ENCODE results near the gene METTL2B. TPM values are rescaled to one million over a fixed set of nuclear protein-coding genes. Genes with fewer than 3 reads are reported as not detected.
A peak's percentile ranks its signal among the peaks of the same experiment; 100 is the strongest.

The METTL2B gene
- total and polyA plus RNA-seq, 2 of the 13 experiments (the other 11 are each of a cell fraction or from before 2014, with no cell fraction given): 15.5 to 33.1 TPM

DNA sequence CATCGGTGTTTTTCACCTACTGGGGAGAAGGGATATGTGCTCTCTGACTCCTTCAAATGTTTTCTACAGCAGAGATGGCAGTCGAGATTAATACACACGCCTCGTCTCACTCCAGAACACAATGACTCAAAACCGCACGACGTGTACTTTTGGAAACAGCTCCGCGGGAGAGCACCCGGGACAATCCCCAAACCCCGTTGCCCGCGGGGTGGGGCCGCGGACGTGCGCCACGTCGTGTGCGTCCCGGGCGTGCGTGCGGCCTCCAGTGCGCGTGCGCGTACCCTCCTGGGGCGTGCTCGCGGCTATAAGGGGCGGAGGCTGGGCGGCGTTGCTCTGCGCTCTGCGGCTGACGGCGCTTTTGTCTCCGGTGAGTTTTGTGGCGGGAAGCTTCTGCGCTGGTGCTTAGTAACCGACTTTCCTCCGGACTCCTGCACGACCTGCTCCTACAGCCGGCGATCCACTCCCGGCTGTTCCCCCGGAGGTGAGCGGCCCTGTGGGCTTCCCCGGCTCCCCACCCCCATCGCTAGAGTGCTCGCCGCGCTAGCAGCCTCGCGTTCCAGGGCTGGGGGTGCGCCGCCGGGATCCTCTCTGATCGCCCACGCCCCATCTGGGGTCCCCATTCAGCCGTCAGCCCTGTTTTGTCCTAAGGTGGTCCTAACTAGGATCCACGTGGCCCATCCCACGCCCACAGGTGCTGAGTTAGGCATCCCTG lies 20.8 kb upstream of the METTL2B start, which contains the start of gene HILPDA (continued):
- no peak for TF ChIP-seq MBD4 (IDR thresholded peaks at IDR 0.05; ENCODE audit: borderline replicate concordance, low read length)
- TF ChIP-seq, protein P1, sequence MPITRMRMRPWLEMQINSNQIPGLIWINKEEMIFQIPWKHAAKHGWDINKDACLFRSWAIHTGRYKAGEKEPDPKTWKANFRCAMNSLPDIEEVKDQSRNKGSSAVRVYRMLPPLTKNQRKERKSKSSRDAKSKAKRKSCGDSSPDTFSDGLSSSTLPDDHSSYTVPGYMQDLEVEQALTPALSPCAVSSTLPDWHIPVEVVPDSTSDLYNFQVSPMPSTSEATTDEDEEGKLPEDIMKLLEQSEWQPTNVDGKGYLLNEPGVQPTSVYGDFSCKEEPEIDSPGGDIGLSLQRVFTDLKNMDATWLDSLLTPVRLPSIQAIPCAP (CRISPR knock-in tag; IDR thresholded peaks at IDR 0.05; ENCODE audit: low read depth): no peak
- no peak for TF ChIP-seq SNRNP70 (IDR thresholded peaks at IDR 0.05; ENCODE audit: low read depth, low read length)
- TF ChIP-seq, protein P2, sequence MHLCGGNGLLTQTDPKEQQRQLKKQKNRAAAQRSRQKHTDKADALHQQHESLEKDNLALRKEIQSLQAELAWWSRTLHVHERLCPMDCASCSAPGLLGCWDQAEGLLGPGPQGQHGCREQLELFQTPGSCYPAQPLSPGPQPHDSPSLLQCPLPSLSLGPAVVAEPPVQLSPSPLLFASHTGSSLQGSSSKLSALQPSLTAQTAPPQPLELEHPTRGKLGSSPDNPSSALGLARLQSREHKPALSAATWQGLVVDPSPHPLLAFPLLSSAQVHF (CRISPR knock-in tag; IDR thresholded peaks at IDR 0.05): peak; percentile 54; the same call in 1 of the 2 replicates
- TF ChIP-seq ZBTB7B (CRISPR knock-in tag; IDR thresholded peaks at IDR 0.05): 0 out of 2 replicates have a peak, but pooled peaks have one; percentile 20
- TF ChIP-seq ZZZ3 (CRISPR knock-in tag; IDR thresholded peaks at IDR 0.05; ENCODE audit: borderline replicate concordance): no peak
- TF ChIP-seq, protein P3, sequence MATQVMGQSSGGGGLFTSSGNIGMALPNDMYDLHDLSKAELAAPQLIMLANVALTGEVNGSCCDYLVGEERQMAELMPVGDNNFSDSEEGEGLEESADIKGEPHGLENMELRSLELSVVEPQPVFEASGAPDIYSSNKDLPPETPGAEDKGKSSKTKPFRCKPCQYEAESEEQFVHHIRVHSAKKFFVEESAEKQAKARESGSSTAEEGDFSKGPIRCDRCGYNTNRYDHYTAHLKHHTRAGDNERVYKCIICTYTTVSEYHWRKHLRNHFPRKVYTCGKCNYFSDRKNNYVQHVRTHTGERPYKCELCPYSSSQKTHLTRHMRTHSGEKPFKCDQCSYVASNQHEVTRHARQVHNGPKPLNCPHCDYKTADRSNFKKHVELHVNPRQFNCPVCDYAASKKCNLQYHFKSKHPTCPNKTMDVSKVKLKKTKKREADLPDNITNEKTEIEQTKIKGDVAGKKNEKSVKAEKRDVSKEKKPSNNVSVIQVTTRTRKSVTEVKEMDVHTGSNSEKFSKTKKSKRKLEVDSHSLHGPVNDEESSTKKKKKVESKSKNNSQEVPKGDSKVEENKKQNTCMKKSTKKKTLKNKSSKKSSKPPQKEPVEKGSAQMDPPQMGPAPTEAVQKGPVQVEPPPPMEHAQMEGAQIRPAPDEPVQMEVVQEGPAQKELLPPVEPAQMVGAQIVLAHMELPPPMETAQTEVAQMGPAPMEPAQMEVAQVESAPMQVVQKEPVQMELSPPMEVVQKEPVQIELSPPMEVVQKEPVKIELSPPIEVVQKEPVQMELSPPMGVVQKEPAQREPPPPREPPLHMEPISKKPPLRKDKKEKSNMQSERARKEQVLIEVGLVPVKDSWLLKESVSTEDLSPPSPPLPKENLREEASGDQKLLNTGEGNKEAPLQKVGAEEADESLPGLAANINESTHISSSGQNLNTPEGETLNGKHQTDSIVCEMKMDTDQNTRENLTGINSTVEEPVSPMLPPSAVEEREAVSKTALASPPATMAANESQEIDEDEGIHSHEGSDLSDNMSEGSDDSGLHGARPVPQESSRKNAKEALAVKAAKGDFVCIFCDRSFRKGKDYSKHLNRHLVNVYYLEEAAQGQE (IDR thresholded peaks at IDR 0.05; ENCODE audit: borderline replicate concordance in 1 of 2, low read depth in 1 of 2, low read length in 2 of 2): peak in 1 of 2 experiments; percentile 31; a peak in 1 of 4 replicates
